Ishikawa (cell line): Measurements from ENCODE around the gene SLC25A11.

Experiments
- CREB1 ChIP-seq: IDR thresholded peaks from 2 replicates; pipeline ENCODE4 v1.6.1; 2012; ENCODE audit warnings: low read depth
- EGR1 ChIP-seq: IDR thresholded peaks from 2 replicates; pipeline ENCODE4 v1.6.1; 2012
- EP300 ChIP-seq: IDR thresholded peaks from 2 replicates; pipeline ENCODE4 v1.6.1; 2012; ENCODE audit warnings: borderline replicate concordance
- FOXM1 ChIP-seq: IDR thresholded peaks from 2 replicates; pipeline ENCODE4 v1.6.1; 2012; ENCODE audit warnings: low read depth, borderline replicate concordance
- NFIC ChIP-seq: IDR thresholded peaks from 2 replicates; pipeline ENCODE4 v1.6.1; 2012
- RAD21 ChIP-seq: IDR thresholded peaks from 2 replicates; pipeline ENCODE4 v1.6.1; 2012; ENCODE audit warnings: low read depth
- TAF1 ChIP-seq: IDR thresholded peaks from 2 replicates; pipeline ENCODE4 v1.6.1; 2012; ENCODE audit warnings: low read depth, mild to moderate bottlenecking
- YY1 ChIP-seq: IDR thresholded peaks from 2 replicates; pipeline ENCODE4 v1.6.1; 2012; ENCODE audit warnings: low read depth
- TF ChIP-seq, protein P1 (sequence below): IDR thresholded peaks from 2 replicates; pipeline ENCODE4 v1.6.1; 2012; ENCODE audit warnings: low read depth, mild to moderate bottlenecking
- TF ChIP-seq, protein P2 (sequence below): IDR thresholded peaks from 2 replicates; pipeline ENCODE4 v1.6.1; 2012

DNA sequence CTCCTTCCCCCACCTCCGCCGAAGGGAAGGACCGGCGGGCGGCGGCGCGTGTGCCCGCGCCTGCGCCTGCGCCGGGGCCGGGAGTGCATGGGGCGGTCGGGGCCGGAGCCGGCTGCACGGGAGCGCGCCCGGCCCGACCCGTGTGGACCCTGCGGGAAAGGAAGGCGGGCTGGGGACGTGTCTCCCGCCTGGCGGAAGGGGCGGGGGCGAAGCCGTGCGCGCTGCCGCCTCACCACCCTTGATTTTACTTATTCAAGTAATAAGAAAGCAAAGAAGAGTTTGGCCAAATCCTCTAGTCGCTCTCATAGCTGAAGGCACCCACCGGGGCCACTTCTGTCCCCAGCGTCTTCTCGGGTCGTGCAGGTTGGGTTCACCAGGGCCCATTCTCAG is 9.1 kb upstream of the SLC25A11 start:
- TF ChIP-seq YY1 = peak; percentile 14; the same call in 1 of the 2 replicates
- TF ChIP-seq RAD21 = no peak
- TF ChIP-seq NFIC = no peak
- TF ChIP-seq TAF1 = no peak
- TF ChIP-seq, protein P1, sequence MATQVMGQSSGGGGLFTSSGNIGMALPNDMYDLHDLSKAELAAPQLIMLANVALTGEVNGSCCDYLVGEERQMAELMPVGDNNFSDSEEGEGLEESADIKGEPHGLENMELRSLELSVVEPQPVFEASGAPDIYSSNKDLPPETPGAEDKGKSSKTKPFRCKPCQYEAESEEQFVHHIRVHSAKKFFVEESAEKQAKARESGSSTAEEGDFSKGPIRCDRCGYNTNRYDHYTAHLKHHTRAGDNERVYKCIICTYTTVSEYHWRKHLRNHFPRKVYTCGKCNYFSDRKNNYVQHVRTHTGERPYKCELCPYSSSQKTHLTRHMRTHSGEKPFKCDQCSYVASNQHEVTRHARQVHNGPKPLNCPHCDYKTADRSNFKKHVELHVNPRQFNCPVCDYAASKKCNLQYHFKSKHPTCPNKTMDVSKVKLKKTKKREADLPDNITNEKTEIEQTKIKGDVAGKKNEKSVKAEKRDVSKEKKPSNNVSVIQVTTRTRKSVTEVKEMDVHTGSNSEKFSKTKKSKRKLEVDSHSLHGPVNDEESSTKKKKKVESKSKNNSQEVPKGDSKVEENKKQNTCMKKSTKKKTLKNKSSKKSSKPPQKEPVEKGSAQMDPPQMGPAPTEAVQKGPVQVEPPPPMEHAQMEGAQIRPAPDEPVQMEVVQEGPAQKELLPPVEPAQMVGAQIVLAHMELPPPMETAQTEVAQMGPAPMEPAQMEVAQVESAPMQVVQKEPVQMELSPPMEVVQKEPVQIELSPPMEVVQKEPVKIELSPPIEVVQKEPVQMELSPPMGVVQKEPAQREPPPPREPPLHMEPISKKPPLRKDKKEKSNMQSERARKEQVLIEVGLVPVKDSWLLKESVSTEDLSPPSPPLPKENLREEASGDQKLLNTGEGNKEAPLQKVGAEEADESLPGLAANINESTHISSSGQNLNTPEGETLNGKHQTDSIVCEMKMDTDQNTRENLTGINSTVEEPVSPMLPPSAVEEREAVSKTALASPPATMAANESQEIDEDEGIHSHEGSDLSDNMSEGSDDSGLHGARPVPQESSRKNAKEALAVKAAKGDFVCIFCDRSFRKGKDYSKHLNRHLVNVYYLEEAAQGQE = no peak
- no peak for TF ChIP-seq CREB1
- TF ChIP-seq EGR1 = peak; percentile 13; the same call in 1 of the 2 replicates
- TF ChIP-seq EP300 = no peak
- no peak for TF ChIP-seq FOXM1
- TF ChIP-seq, protein P2, sequence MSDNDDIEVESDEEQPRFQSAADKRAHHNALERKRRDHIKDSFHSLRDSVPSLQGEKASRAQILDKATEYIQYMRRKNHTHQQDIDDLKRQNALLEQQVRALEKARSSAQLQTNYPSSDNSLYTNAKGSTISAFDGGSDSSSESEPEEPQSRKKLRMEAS = no peak; the same call in 1 of the 2 replicates
